Omental fat pad (tissue), 4 donors: ENCODE measurements around the gene GAS2. TPM values are rescaled to one million over a fixed set of nuclear protein-coding genes. Genes with fewer than 3 reads are reported as not detected.

Experiments
- ATAC-seq: fragments of 150-250 bp; one replicate; pipeline ENCODE4 v1.9.1; 2016; ENCODE audit warnings: mild to moderate bottlenecking, moderate library complexity; ENCODE audit not compliant: low FRiP score
- DNase-seq: peaks from one replicate; pipeline ENCODE4 v3.0.0-alpha.2; 2019; ENCODE audit warnings: low spot score
- CTCF ChIP-seq, 3 donors: fragments of 450-650 bp; IDR thresholded peaks; one replicate each; pipeline ENCODE4 v1.5.1; 2016 to 2017; ENCODE audit warnings: antibody characterized with exemption in 3 of 3, mild to moderate bottlenecking in 3 of 3, moderate library complexity in 2 of 3
- small RNA-seq: library from RNA; depleted of rRNA; stranded (forward); fragments of <200 nt; gene quantifications from one replicate; pipeline ENCODE3, GENCODE V24; 2016
- total RNA-seq, 4 donors: library from RNA; depleted of rRNA; stranded (reverse); fragments of >200 nt; gene quantifications; one replicate each; pipeline ENCODE4 v1.1.0, GENCODE V29; 2016

Gene GAS2
- total RNA-seq, 4 donors from 2014 or later, result 0.63 to 4.9 (median 2.5) TPM

GRCh38 chr11:22846726-22847125 lies 180.3 kb downstream of the GAS2 start:
- ATAC-seq, result no peak
- no peak for TF ChIP-seq CTCF (IDR thresholded peaks at IDR 0.05)
- DNase-seq, result no peak

GRCh38 chr11:22851477-22851876 lies 185.1 kb downstream of the GAS2 start:
- TF ChIP-seq CTCF (IDR thresholded peaks at IDR 0.05), result no peak
- DNase-seq, result no peak

GRCh38 chr11:22859756-22860155 lies 193.3 kb downstream of the GAS2 start:
- DNase-seq (no peak), ATAC-seq (no peak)
- no peak for TF ChIP-seq CTCF (IDR thresholded peaks at IDR 0.05)

More at GRCh38 chr11:22851477-22851876, 185.1 kb downstream of the GAS2 start:
- no peak for ATAC-seq

- DNase-seq (no peak), ATAC-seq (no peak)
- no peak for TF ChIP-seq CTCF (IDR thresholded peaks at IDR 0.05)
These were observed 193.8 kb downstream of the GAS2 start, which contains the start of gene CCDC179 for GRCh38 chr11:22860241-22860640. TSS of gene CCDC179 (minus strand) at chr11:22860474. CDS start at chr11:22860421, 53 bp downstream.

Small RNAs within 50 kb of the gene (small RNA-seq; reads per million reads assigned to genes)
- not detected for gene RNA5SP338

Other genes starting within 250 kb of the GAS2 start
- gene FANCF, start 40.8 kb upstream of the GAS2 start, total RNA-seq, result 1 to 10 TPM; 2.7 to 7.4 (median 4.4) TPM
- 10 to 100 TPM in 1 of 4 donors, 1 to 10 TPM in 3; 4.2 to 14.7 (median 5.3) TPM for gene SVIP, start 163.2 kb downstream of the GAS2 start, total RNA-seq
- gene CCDC179, start 193.9 kb downstream of the GAS2 start, total RNA-seq, result not detected